HG03025 (cell line): Measurements from ENCODE around the gene SYNGAP1.
"Not testable (repeated sequence)": the region's sequence is repeated elsewhere in the genome, so short reads cannot be mapped to it uniquely, and the experiment has no call there.

Experiments
- ATAC-seq: cut with Tn5 transposase; IDR thresholded peaks from one replicate; pipeline ENCODE4 v1.9.1; 2021; ENCODE audit warnings: mild to moderate bottlenecking, moderate library complexity; ENCODE audit not compliant: unreplicated experiment, low FRiP score

The SYNGAP1 gene

GRCh38 chr6:33399881-33400280, 20.0 kb upstream of the SYNGAP1 start:
- not testable (repeated sequence) for ATAC-seq

- no peak for ATAC-seq
Observed at GRCh38 chr6:33404884-33405283, 15.0 kb upstream of the SYNGAP1 start.

- ATAC-seq = no peak
Observed at GRCh38 chr6:33405386-33405940, 14.4 kb upstream of the SYNGAP1 start.

GRCh38 chr6:33406126-33406525, 13.7 kb upstream of the SYNGAP1 start:
- no peak for ATAC-seq

GRCh38 chr6:33407132-33407718, 12.6 kb upstream of the SYNGAP1 start:
- no peak for ATAC-seq

GRCh38 chr6:33410050-33410710, 9.7 kb upstream of the SYNGAP1 start:
- ATAC-seq = peak; percentile 56

GRCh38 chr6:33410711-33411631, 8.9 kb upstream of the SYNGAP1 start, which contains the start of gene PHF1:
Gene PHF1, plus strand, starts transcription at chr6:33411014. Its CDS starts 1,250 bp downstream, at chr6:33412264.
- peak; percentile 33 for ATAC-seq

- no peak for ATAC-seq
Observed at GRCh38 chr6:33411632-33412005, 8.2 kb upstream of the SYNGAP1 start.

GRCh38 chr6:33412140-33413009, 7.5 kb upstream of the SYNGAP1 start:
- no peak for ATAC-seq

- no peak for ATAC-seq
Observed at GRCh38 chr6:33413241-33414120, 6.4 kb upstream of the SYNGAP1 start.

GRCh38 chr6:33414592-33415271, 5.1 kb upstream of the SYNGAP1 start:
- no peak for ATAC-seq

- ATAC-seq = no peak
Observed at GRCh38 chr6:33415831-33416230, 4.0 kb upstream of the SYNGAP1 start.

GRCh38 chr6:33416386-33417127, 3.3 kb upstream of the SYNGAP1 start:
- no peak for ATAC-seq

GRCh38 chr6:33417128-33417902, 2.5 kb upstream of the SYNGAP1 start:
- no peak for ATAC-seq

GRCh38 chr6:33417903-33418689, 1.8 kb upstream of the SYNGAP1 start, which contains the start of gene CUTA:
Gene CUTA, minus strand, starts transcription at chr6:33418107. Its CDS starts 107 bp downstream, at chr6:33418000.
- peak; percentile 88 for ATAC-seq

GRCh38 chr6:33418690-33419291, 1.1 kb upstream of the SYNGAP1 start:
- no peak for ATAC-seq
